HTR-8/SVneo (cell line): ENCODE measurements around the gene ACIN1.
"Not testable (repeated sequence)": the region's sequence is repeated elsewhere in the genome, so short reads cannot be mapped to it uniquely, and the experiment has no call there.

Experiments used
- DNase-seq: peaks from one replicate; pipeline ENCODE4 v3.0.0; 2011; ENCODE audit warnings: low spot score, mixed read lengths; ENCODE audit not compliant: insufficient read length
- FAIRE-seq: peaks from 2 replicates; lab custom pipeline; 2011; peaks lifted over from hg19 to GRCh38; lab: Jason Lieb, UNC

ACIN1 gene

GRCh38 chr14:23110579-23111365 is 15.8 kb upstream of the ACIN1 start:
- DNase-seq (no peak), FAIRE-seq (no peak)

GRCh38 chr14:23109769-23110168 is 14.8 kb upstream of the ACIN1 start:
- no peak for DNase-seq
- no peak for FAIRE-seq

GRCh38 chr14:23108169-23108568 is 13.2 kb upstream of the ACIN1 start:
- not testable (repeated sequence) for DNase-seq, FAIRE-seq

DNA sequence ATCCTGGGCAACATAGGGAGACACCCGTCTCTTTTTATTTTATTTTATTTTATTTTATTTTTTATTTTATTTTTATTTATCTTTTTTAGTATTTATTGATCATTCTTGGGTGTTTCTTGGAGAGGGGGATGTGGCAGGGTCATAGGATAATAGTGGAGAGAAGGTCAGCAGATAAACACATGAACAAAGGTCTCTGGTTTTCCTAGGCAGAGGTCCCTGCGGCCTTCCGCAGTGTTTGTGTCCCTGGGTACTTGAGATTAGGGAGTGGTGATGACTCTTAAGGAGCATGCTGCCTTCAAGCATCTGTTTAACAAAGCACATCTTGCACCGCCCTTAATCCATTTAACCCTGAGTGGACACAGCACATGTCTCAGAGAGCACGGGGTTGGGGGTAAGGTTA is 12.7 kb upstream of the ACIN1 start:
- not testable (repeated sequence) for FAIRE-seq, DNase-seq

GRCh38 chr14:23106747-23107045 is 11.8 kb upstream of the ACIN1 start:
- DNase-seq, result no peak
- no peak for FAIRE-seq

- FAIRE-seq (no peak), DNase-seq (no peak)
These were observed 10.4 kb upstream of the ACIN1 start for GRCh38 chr14:23105348-23105824.

DNA sequence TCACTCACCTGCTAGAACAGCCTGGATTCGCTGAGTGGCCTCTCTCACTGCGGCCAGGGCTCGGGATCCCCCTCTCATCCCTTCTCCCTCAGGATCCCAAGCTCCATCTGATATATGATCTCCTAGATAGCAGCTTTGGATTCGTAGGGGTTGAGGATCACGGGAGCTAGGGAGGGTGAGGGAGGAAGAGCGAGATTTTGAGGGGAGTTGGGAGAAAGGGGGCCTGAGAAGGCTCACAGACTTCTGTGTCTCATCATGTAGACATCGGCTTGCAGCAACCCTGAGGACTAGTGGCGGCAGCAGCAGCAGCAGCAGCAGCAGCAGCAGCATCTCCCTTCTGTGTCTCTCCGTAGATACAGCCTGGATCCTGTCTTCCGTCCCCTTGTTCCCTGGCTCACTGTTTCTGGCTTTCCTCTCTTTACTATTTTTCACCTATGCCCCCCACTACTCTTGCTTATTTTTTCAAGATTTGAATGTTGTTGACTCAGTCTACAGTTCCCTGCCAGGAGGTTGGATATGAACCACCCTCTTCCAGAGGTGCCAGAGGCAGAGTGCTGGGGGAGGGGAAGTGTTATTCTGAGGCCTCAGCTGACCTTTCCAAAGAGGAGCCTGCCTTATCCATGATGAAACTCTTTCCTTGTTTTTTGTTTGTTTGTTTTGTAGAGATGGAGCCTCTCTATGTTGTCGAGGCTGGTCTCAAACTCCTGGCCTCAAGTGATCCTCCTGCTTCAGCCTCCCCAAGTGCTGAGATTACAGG is 9.8 kb upstream of the ACIN1 start, which contains the start of gene CIROP:
Gene CIROP (minus strand): TSS at position 399 of the 757 bp plus-strand sequence. CDS start 69 bp downstream, at position 330.
- no peak for DNase-seq
- no peak for FAIRE-seq

DNA sequence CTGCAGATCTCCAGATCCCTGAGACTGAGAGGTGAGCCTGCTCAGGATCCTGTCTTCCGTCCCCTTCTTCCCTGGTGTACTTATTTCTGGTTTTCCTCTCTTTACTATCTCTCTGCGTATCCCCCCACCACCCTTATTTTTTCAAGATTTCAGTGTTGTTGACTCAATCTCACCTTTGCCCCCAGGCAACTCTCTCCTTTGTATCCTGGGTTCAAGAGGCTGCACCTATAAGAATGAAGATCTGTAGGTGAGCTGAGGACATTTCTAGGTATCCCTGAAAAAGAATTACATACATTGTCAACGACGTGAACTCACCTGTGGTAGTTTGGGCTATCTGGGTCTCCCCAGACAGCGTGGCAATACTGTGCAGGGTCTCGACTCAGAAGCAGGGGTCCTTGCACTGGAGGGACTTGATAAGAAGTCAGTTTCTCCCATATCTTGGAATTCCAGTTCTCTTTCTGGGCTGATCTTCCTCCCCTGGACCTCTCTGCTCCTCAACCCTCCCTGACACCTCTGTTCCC is 9.2 kb upstream of the ACIN1 start:
- FAIRE-seq (no peak), DNase-seq (no peak)

DNA sequence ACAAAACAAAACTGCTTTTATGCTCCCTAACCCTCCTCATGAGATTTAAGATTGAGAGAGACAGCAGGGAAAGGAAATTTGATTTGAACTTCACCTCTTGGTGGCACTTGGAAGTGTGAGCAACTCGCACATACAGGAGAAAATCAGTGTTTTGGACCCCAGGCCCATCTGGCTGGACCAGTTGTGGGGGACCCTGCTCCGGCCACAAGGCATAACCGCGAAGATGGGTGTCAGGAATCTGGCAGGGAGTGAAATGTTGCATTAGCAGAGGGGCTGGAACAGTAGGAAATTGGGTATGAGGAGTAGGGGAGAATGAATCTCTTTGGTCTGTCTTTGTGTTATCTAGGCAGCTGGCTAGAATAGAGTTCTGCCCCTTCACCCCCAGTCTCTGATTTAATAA is 8.6 kb upstream of the ACIN1 start:
- DNase-seq (no peak), FAIRE-seq (no peak)

DNA sequence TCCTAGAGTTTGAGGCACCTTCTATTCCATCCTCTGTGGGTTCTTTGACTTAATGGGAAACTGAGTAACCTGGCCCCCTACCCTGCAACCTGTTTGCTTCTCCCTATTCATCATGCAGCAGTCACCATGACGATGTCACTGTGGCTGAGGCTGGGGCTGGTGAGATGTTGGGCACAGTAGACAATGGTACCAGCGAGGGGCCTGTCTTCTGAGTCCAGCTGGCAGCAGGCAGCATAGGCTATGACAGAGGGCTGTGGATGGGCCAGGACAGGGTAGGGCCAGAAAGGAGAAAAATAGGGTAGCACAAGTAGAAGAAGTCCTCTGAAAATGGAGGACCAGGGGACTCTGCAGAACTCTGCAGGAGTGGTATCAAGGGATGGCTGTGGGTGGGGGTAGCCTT is 7.9 kb upstream of the ACIN1 start:
- DNase-seq (no peak), FAIRE-seq (no peak)

DNA sequence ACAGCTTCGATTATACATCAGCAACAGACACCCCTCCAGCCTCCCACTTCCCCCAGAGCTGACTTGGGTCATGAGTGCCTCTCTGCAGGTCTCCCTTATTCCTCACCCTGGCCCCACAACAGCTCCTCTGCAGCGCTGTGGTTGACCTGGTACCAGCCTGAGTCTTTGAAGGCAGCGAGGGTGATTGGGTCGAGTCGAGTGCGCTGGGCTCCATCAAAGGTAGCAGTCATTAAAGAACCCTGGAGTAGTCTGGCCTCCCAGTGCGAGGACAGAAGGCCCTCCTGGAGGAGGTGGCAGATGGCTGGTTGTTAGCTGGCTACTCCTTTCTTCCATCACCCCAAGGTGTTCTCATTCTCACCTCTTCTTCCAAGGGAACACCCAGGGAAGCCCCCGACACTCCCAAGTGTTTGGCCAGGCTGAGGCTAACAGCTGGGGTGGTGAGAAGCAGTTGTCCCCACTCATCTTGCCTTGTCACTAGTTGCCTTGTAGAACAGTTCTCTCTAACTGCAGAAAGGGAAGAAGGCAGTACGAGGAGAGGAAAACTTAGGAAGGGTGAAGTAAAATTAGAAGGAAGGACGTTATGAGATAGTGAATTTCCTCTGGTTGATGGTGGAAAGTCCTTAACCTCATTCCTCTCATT is 7.2 kb upstream of the ACIN1 start:
- FAIRE-seq (no peak), DNase-seq (no peak)

DNA sequence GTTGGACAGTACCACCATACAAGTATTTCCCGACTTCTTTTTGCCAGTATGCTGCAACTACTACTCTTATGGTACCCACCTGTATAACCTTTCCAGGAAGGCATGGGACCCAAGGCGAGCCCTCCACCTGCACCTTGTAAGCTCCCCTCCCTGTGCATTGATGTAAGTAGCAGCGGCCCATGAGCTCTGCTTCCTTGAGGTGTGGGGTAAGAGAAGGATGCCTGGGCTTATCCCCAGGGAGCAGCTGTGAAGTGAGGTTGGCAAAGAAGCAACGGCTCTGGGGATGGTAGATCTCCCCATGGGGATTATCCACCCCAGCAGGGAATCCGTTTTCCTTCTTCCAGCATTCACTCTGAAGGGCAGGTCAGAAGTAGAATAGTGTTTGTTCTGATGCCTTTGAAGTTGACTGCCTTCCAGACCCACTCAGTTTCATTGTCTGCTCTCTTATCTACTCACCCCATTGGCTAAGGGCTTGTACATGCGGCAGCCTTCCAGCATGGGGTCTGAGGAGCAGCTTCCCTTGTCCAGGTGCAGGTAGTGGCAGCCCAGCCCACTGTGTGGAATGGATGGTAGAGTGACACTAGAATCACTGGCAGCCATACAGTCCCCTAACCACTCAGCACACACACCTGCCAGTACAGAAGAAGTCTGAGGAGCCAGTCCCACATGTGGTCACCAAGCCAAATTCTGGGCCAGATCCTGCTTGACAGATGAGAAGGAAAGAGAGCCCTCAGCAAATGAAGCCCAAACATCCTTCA is 6.5 kb upstream of the ACIN1 start:
- no peak for FAIRE-seq
- DNase-seq, result no peak

- no peak for FAIRE-seq
- no peak for DNase-seq
These were observed 4.4 kb upstream of the ACIN1 start for GRCh38 chr14:23099212-23099861.

- FAIRE-seq, result no peak
These were observed 2.9 kb upstream of the ACIN1 start for GRCh38 chr14:23097786-23098185.

DNA sequence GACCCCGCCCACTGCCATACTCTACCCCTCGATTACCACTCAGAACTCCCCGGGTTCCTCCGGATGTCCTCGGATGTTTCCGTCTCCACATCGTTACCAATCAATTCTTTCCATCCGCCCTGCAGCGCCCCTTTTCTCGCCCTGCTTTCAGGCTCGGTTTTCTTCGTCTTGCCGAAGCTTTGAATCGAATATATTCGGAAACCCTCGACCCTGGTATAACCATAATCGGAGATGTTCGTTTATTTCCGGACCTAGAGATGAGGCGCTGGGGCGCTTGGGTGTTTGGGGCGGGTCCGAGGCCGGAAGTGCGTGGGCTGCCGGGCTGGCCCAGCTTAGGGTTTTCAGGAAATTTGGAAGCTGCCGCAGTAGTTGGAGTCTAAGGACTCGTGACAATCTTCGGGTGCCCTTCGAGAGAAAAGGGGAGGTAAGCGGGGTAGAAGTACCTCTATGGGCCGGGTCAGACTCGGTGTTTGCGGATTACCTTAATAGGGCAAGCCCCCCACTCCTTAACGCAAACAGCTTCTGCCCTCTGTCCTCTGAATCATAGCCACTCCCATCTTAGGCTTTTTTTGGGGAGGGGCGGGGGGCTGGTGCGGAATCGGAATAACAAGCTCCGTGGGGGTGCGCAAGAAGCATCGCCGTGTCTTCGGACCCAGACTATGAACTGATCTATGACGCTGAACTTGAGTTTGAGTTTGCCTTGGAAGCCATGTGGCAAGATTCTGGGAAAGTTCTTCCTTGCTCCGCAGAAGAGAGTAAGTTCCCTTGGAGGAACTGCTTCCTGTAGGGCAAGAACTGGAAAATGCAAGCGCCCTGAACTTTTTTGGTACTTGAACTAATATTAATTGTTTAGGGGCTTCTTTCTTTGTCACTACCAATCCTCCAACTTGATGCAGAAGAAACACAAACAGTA is 516 bp upstream of the ACIN1 start, which contains the start of gene C14orf119:
Gene C14orf119 (plus strand): TSS at position 310 of the 913 bp plus-strand sequence. CDS start 2,154 bp downstream, outside the sequence.
- DNase-seq (peak; percentile 92), FAIRE-seq (no peak)

More at GRCh38 chr14:23097786-23098185, 2.9 kb upstream of the ACIN1 start:
- DNase-seq, result no peak

DNA sequence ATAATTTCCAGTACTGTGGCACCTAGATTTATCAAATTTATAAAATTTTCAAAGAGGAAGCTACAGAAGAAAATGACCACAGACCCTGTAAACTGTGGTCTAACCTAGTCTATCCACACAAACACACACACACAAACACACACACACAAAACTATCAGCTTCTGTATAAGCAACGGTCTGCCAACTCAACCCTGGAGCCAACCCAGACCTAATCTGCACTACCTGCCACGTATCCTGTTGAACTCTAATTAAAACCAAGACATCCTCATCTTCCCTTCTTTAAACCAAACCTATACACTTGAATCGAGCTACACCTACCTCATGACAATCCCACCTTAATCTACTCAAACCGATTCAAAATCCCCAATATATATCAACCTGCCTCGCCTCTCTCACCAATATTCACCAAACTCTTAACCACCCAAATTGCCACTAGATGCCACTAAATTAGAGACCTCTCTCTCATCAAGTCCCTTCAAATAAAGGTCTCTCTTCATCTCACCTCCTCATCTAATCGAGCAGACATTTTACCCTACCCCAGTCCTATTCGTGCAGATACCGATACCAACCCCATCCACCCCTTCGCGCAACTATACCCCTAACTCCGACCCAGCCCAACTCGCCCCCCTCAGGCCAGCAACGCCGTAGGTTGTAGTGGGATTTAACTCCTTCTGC is 808 bp downstream of the ACIN1 start:
- FAIRE-seq, result no peak
- peak; percentile 75 for DNase-seq

GRCh38 chr14:23093526-23093925 is 1.4 kb downstream of the ACIN1 start:
- FAIRE-seq, result no peak
- DNase-seq, result no peak

DNA sequence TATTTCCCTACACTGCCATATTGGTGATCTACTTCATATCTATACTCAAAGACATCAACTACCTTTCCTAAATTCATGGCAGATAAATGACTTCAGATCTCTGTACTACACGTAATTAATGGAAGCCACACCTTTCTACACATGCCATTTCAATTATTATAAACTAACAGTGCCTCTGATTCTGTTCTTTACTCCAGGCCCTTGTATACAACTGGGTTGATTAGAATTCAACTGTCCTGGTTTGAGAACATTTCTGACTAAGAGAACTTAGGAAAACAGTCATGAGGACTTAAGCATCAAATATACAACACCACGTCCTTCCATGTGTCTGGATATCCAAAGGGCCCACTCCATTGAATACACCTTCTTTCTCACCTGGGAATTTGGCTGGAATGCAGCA is 1.8 kb downstream of the ACIN1 start:
- no peak for DNase-seq
- no peak for FAIRE-seq
